NB4 (cell line): ENCODE data around the gene NTN4.

Experiments
- CTCF ChIP-seq: IDR thresholded peaks from one replicate; pipeline ENCODE4 v1.5.1; 2012; ENCODE audit warnings: low read depth, low read length
- MYC ChIP-seq: IDR thresholded peaks from 2 replicates; pipeline ENCODE4 v1.6.1; 2011; ENCODE audit warnings: low read depth, low read length

- no peak for TF ChIP-seq CTCF
- TF ChIP-seq MYC = no peak
These were observed 52.4 kb downstream of the NTN4 start for GRCh38 chr12:95738024-95738611.
